Neural progenitor cell (in vitro differentiated cells): Measurements from ENCODE around the gene ACTL7A. TPM values are rescaled to one million over a fixed set of nuclear protein-coding genes. Genes with fewer than 3 reads are reported as not detected.

ENCODE experiments used
- DNase-seq: peaks from one replicate; pipeline ENCODE4 v3.0.0-alpha.2; 2016; ENCODE audit warnings: low spot score
- H2AFZ ChIP-seq: fragments of 200-600 bp; sonication (generic); replicated peaks from 2 replicates; pipeline ENCODE4 v1.6.1; 2016; ENCODE audit warnings: antibody characterized with exemption
- H3F3A ChIP-seq: fragments of 200-600 bp; sonication (generic); 2 replicates; pipeline ENCODE4 v1.6.1; 2016; ENCODE audit warnings: antibody characterized with exemption, low read depth
- H3K27ac ChIP-seq: fragments of 200-600 bp; sonication (generic); 2 replicates; pipeline ENCODE4 v1.5.1; 2016; ENCODE audit warnings: mild to moderate bottlenecking
- H3K27me3 ChIP-seq: fragments of 200-600 bp; sonication (generic); 2 replicates; pipeline ENCODE4 v1.6.1; 2016; ENCODE audit warnings: mild to moderate bottlenecking, moderate library complexity
- H3K36me3 ChIP-seq: fragments of 200-600 bp; sonication (generic); 2 replicates; pipeline ENCODE4 v1.5.1; 2016
- H3K4me1 ChIP-seq: fragments of 200-600 bp; sonication (generic); 2 replicates; pipeline ENCODE4 v1.6.1; 2016; ENCODE audit warnings: mixed run types
- H3K4me2 ChIP-seq: fragments of 200-600 bp; sonication (generic); 2 replicates; pipeline ENCODE4 v1.6.1; 2016
- H3K4me3 ChIP-seq: fragments of 200-600 bp; sonication (generic); 2 replicates; pipeline ENCODE4 v1.5.1; 2016
- H3K79me2 ChIP-seq: fragments of 200-600 bp; sonication (generic); 2 replicates; pipeline ENCODE4 v1.6.1; 2016; ENCODE audit warnings: low read depth
- H3K9ac ChIP-seq: fragments of 200-600 bp; sonication (generic); 2 replicates; pipeline ENCODE4 v1.6.1; 2016
- H3K9me3 ChIP-seq: fragments of 200-600 bp; sonication (generic); 2 replicates; pipeline ENCODE4 v1.5.1; 2016; ENCODE audit warnings: low read depth
- H4K20me1 ChIP-seq: fragments of 200-600 bp; sonication (generic); 2 replicates; pipeline ENCODE4 v1.6.1; 2016; ENCODE audit warnings: low read depth
- H3K27ac Mint-ChIP-seq: 3 replicates; pipeline ENCODE4 v1.8.0; 2021; ENCODE audit warnings: mixed read lengths
- H3K27me3 Mint-ChIP-seq: 2 replicates; pipeline ENCODE4 v1.8.0; 2022; ENCODE audit warnings: low read depth, mild to moderate bottlenecking, inconsistent platforms, moderate library complexity, mixed read lengths; ENCODE audit not compliant: insufficient read depth
- H3K36me3 Mint-ChIP-seq: 3 replicates; pipeline ENCODE4 v1.8.0; 2021; ENCODE audit warnings: mixed read lengths
- H3K4me1 Mint-ChIP-seq: 3 replicates; pipeline ENCODE4 v1.8.0; 2021; ENCODE audit warnings: mixed read lengths
- H3K4me3 Mint-ChIP-seq: 3 replicates; pipeline ENCODE4 v1.8.0; 2021; ENCODE audit warnings: mild to moderate bottlenecking, moderate library complexity, mixed read lengths
- H3K9me3 Mint-ChIP-seq: 3 replicates; pipeline ENCODE4 v1.8.0; 2020; ENCODE audit warnings: mixed read lengths
- EZH2 ChIP-seq: fragments of 200-600 bp; sonication (generic); IDR thresholded peaks from 2 replicates; pipeline ENCODE4 v1.6.1; 2017; ENCODE audit warnings: antibody characterized with exemption, mild to moderate bottlenecking, moderate library complexity
- EZH2phosphoT487 ChIP-seq: fragments of 200-600 bp; sonication (generic); IDR thresholded peaks from 2 replicates; pipeline ENCODE4 v1.6.1; 2017; ENCODE audit warnings: antibody characterized with exemption
- total RNA-seq: library from RNA; depleted of rRNA; stranded (reverse); fragments of >200 nt; gene quantifications from 2 replicates; pipeline ENCODE4 v1.2.3, GENCODE V29; 2015; ENCODE audit warnings: low replicate concordance
- TF ChIP-seq, protein P1 (sequence below): fragments of 200-600 bp; sonication (generic); IDR thresholded peaks from 2 replicates; pipeline ENCODE4 v1.5.1; 2017; ENCODE audit warnings: antibody characterized with exemption, mild to moderate bottlenecking

Gene ACTL7A
- total RNA-seq, 1 donor from 2014 or later: not detected

DNA sequence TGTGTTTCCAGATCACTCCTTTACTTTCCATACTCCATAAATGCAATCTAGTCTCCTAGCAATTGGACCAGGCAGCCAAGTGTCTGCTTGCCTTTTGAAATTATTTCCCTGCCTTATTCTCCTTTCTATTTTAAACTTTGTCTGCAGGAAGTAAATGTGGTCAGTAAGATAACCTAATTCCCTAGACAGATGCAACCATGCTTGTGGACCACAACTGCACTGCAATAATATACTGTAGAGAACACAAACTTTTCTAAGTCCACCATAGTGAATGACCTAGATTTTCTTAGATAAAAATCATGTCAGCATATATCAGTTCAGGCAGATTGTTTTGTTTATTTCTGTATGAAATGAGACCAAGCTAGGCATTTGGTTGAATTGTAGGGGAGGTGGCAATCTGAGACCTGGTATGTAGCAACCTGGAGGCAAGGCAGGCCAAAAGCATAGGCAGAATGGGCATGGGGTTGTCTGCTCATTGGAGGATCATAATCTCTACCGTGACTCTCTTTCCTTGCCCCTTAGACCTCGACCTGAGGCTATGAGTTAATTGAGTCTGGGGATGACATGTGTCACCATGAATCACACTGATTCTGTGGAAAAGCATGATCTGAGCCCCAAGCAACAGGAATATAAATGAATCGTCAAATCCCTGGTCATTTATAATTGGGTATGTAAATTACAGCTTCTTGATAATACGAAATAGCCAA is 27.0 kb upstream of the ACTL7A start:
- no peak for TF ChIP-seq EZH2
- TF ChIP-seq, protein P1, sequence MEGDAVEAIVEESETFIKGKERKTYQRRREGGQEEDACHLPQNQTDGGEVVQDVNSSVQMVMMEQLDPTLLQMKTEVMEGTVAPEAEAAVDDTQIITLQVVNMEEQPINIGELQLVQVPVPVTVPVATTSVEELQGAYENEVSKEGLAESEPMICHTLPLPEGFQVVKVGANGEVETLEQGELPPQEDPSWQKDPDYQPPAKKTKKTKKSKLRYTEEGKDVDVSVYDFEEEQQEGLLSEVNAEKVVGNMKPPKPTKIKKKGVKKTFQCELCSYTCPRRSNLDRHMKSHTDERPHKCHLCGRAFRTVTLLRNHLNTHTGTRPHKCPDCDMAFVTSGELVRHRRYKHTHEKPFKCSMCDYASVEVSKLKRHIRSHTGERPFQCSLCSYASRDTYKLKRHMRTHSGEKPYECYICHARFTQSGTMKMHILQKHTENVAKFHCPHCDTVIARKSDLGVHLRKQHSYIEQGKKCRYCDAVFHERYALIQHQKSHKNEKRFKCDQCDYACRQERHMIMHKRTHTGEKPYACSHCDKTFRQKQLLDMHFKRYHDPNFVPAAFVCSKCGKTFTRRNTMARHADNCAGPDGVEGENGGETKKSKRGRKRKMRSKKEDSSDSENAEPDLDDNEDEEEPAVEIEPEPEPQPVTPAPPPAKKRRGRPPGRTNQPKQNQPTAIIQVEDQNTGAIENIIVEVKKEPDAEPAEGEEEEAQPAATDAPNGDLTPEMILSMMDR: no peak
- no peak for TF ChIP-seq EZH2phosphoT487
- Histone ChIP-seq H3K36me3 (no peaks in the 10 kb centered on the region), H3K4me3 (no peak overlapping the region), H3K27me3 (no peaks in the 10 kb centered on the region), H3K4me1 (peaks cover 14% of the 10 kb centered on the region), H3F3A (no peaks in the 10 kb centered on the region), H3K4me2 (no peak overlapping the region), H3K9ac (no peak overlapping the region), H3K9me3 (no peaks in the 10 kb centered on the region), H3K27ac (no peak overlapping the region), H2AFZ (no peak overlapping the region), H3K79me2 (no peaks in the 10 kb centered on the region), H4K20me1 (no peaks in the 10 kb centered on the region)
- Mint-ChIP-seq H3K27me3 (peaks cover 3% of the 10 kb centered on the region), H3K27ac (no peak overlapping the region), H3K4me3 (no peak overlapping the region), H3K4me1 (peaks cover 12% of the 10 kb centered on the region), H3K9me3 (no peaks in the 10 kb centered on the region), H3K36me3 (no peaks in the 10 kb centered on the region)
- no peak for DNase-seq

DNA sequence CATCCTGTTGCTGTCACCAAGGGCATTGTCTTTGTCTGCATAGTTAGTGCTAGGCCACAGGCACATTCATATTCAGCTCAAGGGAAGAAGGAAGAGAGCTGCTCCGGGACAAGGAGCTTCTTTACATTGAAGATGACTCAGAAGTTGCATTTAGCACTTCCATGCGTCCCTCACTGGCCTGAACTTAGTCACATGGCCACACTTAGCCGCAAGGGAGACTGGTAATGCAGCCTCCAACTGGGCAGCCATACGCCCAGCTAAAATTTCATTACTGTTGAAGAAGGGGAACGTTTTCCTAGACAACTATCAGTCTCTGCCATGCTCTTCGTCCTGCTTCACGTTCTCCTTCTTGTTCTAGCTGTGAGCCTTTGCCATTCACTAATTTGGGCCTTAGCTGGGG is 26.2 kb upstream of the ACTL7A start:
- no peak overlapping the region for H3K4me3 Mint-ChIP-seq
- no peaks in the 10 kb centered on the region for H3K36me3 Mint-ChIP-seq

DNA sequence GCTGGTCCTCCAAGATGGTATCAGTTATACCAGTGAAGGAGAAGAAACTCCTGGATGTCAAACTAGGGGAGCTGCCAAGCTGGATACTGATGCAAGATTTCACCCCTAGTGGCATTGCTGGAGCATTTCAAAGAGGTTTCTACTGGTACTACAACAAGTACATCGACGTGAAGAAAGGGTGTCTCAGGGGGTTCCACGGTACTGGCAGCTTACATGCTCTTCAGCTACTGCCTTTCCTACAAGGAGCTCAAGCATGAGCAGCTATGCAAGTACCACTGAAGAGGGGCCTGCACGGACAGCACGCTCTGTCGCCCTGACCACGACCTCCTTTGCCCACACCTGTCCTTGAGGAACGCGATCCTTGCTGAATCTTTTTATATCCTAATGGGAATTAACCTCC is 25.7 kb upstream of the ACTL7A start:
- H3K9me3 ChIP-seq: no peaks in the 10 kb centered on the region
- no peaks in the 10 kb centered on the region for H3K36me3 ChIP-seq
- H3K27me3 ChIP-seq: no peaks in the 10 kb centered on the region
- Mint-ChIP-seq H3K36me3 (no peaks in the 10 kb centered on the region), H3K4me1 (peaks cover 12% of the 10 kb centered on the region), H3K27ac (no peak overlapping the region), H3K9me3 (no peaks in the 10 kb centered on the region), H3K27me3 (peaks cover 3% of the 10 kb centered on the region), H3K4me3 (no peak overlapping the region)
- H3K27ac ChIP-seq: no peak overlapping the region
- H3F3A ChIP-seq: no peaks in the 10 kb centered on the region
- TF ChIP-seq EZH2 (no peak), EZH2phosphoT487 (no peak)
- TF ChIP-seq, protein P1: no peak
- DNase-seq: no peak
- no peak overlapping the region for H3K4me3 ChIP-seq
- H3K79me2 ChIP-seq: no peaks in the 10 kb centered on the region
- H3K9ac ChIP-seq: no peak overlapping the region
- H2AFZ ChIP-seq: no peak overlapping the region
- peaks cover 14% of the 10 kb centered on the region for H3K4me1 ChIP-seq
- H4K20me1 ChIP-seq: no peaks in the 10 kb centered on the region
- H3K4me2 ChIP-seq: peak overlapping the region; percentile 50

More for the DNA sequence above, 26.2 kb upstream of the ACTL7A start:
- Histone ChIP-seq H3K36me3 (no peaks in the 10 kb centered on the region), H3K4me1 (peaks cover 14% of the 10 kb centered on the region), H3F3A (no peaks in the 10 kb centered on the region), H2AFZ (no peak overlapping the region), H3K9ac (no peak overlapping the region), H3K9me3 (no peaks in the 10 kb centered on the region), H4K20me1 (no peaks in the 10 kb centered on the region), H3K27ac (no peak overlapping the region), H3K4me2 (no peak overlapping the region), H3K4me3 (no peak overlapping the region), H3K27me3 (no peaks in the 10 kb centered on the region), H3K79me2 (no peaks in the 10 kb centered on the region)
- H3K27ac Mint-ChIP-seq: no peak overlapping the region
- peaks cover 3% of the 10 kb centered on the region for H3K27me3 Mint-ChIP-seq
- H3K9me3 Mint-ChIP-seq: no peaks in the 10 kb centered on the region
- DNase-seq: no peak
- TF ChIP-seq, protein P1: no peak
- H3K4me1 Mint-ChIP-seq: peaks cover 12% of the 10 kb centered on the region
